Progenitor cell of endocrine pancreas (in vitro differentiated cells): Measurements from ENCODE around the gene TSPAN4. TPM values are rescaled to one million over a fixed set of nuclear protein-coding genes. Genes with fewer than 3 reads are reported as not detected.

ENCODE experiments used
- DNase-seq: peaks from one replicate; pipeline ENCODE4 v3.0.0; 2021; ENCODE audit warnings: low spot score; ENCODE audit not compliant: unreplicated experiment
- H3K27ac Mint-ChIP-seq: 2 replicates; pipeline ENCODE4 v1.8.0; 2021; ENCODE audit warnings: mild to moderate bottlenecking, moderate library complexity, mixed read lengths
- H3K27me3 Mint-ChIP-seq: 2 replicates; pipeline ENCODE4 v1.8.0; 2021; ENCODE audit warnings: mixed read lengths
- H3K36me3 Mint-ChIP-seq: 2 replicates; pipeline ENCODE4 v1.8.0; 2022; ENCODE audit warnings: mixed read lengths; ENCODE audit not compliant: insufficient read depth
- H3K4me1 Mint-ChIP-seq: 2 replicates; pipeline ENCODE4 v1.8.0; 2021; ENCODE audit warnings: low read depth, mixed read lengths
- H3K4me3 Mint-ChIP-seq: 2 replicates; pipeline ENCODE4 v1.8.0; 2021; ENCODE audit warnings: low read depth, mild to moderate bottlenecking, moderate library complexity, mixed read lengths
- H3K9me3 Mint-ChIP-seq: 2 replicates; pipeline ENCODE4 v1.8.0; 2021; ENCODE audit warnings: low read depth, mixed read lengths
- CTCF ChIP-seq: fragments of 200-600 bp; sonication (generic); IDR thresholded peaks from one replicate; pipeline ENCODE4 v1.5.0; 2021; ENCODE audit warnings: antibody characterized with exemption, mild to moderate bottlenecking; ENCODE audit not compliant: unreplicated experiment
- total RNA-seq: library from RNA; stranded (reverse); gene quantifications from 2 replicates; pipeline ENCODE4 v1.2.1, GENCODE V29; 2021

TSPAN4 gene
- total RNA-seq, 1 donor from 2014 or later: 24.9 TPM

- Mint-ChIP-seq H3K4me1 (peaks cover 13% of the 10 kb centered on the region), H3K9me3 (no peaks in the 10 kb centered on the region), H3K36me3 (peaks cover 8% of the 10 kb centered on the region), H3K27ac (no peak overlapping the region), H3K4me3 (no peak overlapping the region), H3K27me3 (no peaks in the 10 kb centered on the region)
- DNase-seq: no peak
- TF ChIP-seq CTCF: no peak
These were observed 29.1 kb upstream of the TSPAN4 start for GRCh38 chr11:813456-814096.

GRCh38 chr11:815675-816432 is 26.8 kb upstream of the TSPAN4 start:
- Mint-ChIP-seq H3K9me3 (no peaks in the 10 kb centered on the region), H3K27me3 (no peaks in the 10 kb centered on the region), H3K4me3 (no peak overlapping the region), H3K27ac (no peak overlapping the region), H3K36me3 (peaks cover 8% of the 10 kb centered on the region), H3K4me1 (peaks cover 5% of the 10 kb centered on the region)
- TF ChIP-seq CTCF: no peak
- no peak for DNase-seq

- no peak for TF ChIP-seq CTCF
- no peaks in the 10 kb centered on the region for H3K9me3 Mint-ChIP-seq
- DNase-seq: no peak
- peaks cover 5% of the 10 kb centered on the region for H3K36me3 Mint-ChIP-seq
- H3K27ac Mint-ChIP-seq: no peak overlapping the region
- no peaks in the 10 kb centered on the region for H3K27me3 Mint-ChIP-seq
- H3K4me3 Mint-ChIP-seq: no peak overlapping the region
- H3K4me1 Mint-ChIP-seq: peaks cover 2% of the 10 kb centered on the region
These were observed 26.2 kb upstream of the TSPAN4 start for GRCh38 chr11:816433-816779.

- H3K27me3 Mint-ChIP-seq: no peaks in the 10 kb centered on the region
- peaks cover 2% of the 10 kb centered on the region for H3K4me1 Mint-ChIP-seq
- peak within 1 kb of the TSS; percentile 77 for H3K4me3 Mint-ChIP-seq
- TF ChIP-seq CTCF: no peak
- H3K36me3 Mint-ChIP-seq: peaks cover 4% of the 10 kb centered on the region
- H3K9me3 Mint-ChIP-seq: no peaks in the 10 kb centered on the region
- DNase-seq: no peak
- H3K27ac Mint-ChIP-seq: peak within 1 kb of the TSS; percentile 56
These were observed 24.1 kb upstream of the TSPAN4 start, which contains the start of gene PNPLA2 for GRCh38 chr11:818396-819128. TSS of gene PNPLA2 (plus strand) at chr11:818914. CDS start at chr11:819719, 805 bp downstream.
